ENCODE measurements around the gene METRN.
A peak's percentile ranks its signal among the peaks of the same experiment; 100 is the strongest.
"Not testable (repeated sequence)": the region's sequence is repeated elsewhere in the genome, so short reads cannot be mapped to it uniquely, and the experiment has no call there.

METRN gene

GRCh38 chr16:708959-709358 lies 6.0 kb upstream of the METRN start:
- no peak overlapping the region for H3K27ac ChIP-seq (ENCODE audit: low read length)
- no peak overlapping the region for H3K4me3 ChIP-seq (ENCODE audit: low read length)
- peaks cover 74% of the 10 kb centered on the region for H3K27me3 ChIP-seq (ENCODE audit: control insufficient read depth, insufficient read depth, low read length)
- H3K4me1 ChIP-seq (ENCODE audit: control insufficient read depth, low read depth, low read length), result no peaks in the 10 kb centered on the region
- H3K9ac ChIP-seq (ENCODE audit: low read length), result no peak overlapping the region
- no peaks in the 10 kb centered on the region for H3K9me3 ChIP-seq (ENCODE audit: control insufficient read depth, low read depth, low read length)
- no peaks in the 10 kb centered on the region for H3K36me3 ChIP-seq (ENCODE audit: control insufficient read depth, low read depth, low read length)

- Histone ChIP-seq H3K9ac (ENCODE audit: low read length) (peak overlapping the region; percentile 7), H3K27me3 (ENCODE audit: control insufficient read depth, insufficient read depth, low read length) (peaks cover 71% of the 10 kb centered on the region), H3K4me3 (ENCODE audit: low read length) (no peak overlapping the region), H3K36me3 (ENCODE audit: control insufficient read depth, low read depth, low read length) (no peaks in the 10 kb centered on the region), H3K4me1 (ENCODE audit: control insufficient read depth, low read depth, low read length) (no peaks in the 10 kb centered on the region), H3K27ac (ENCODE audit: low read length) (no peak overlapping the region), H3K9me3 (ENCODE audit: control insufficient read depth, low read depth, low read length) (no peaks in the 10 kb centered on the region)
Observed at GRCh38 chr16:709566-710499, 5.1 kb upstream of the METRN start.

- H3K9ac ChIP-seq (ENCODE audit: low read length), result no peak overlapping the region
- H3K36me3 ChIP-seq (ENCODE audit: control insufficient read depth, low read depth, low read length), result no peaks in the 10 kb centered on the region
- H3K4me1 ChIP-seq (ENCODE audit: control insufficient read depth, low read depth, low read length), result no peaks in the 10 kb centered on the region
- H3K9me3 ChIP-seq (ENCODE audit: control insufficient read depth, low read depth, low read length), result no peaks in the 10 kb centered on the region
- no peak overlapping the region for H3K4me3 ChIP-seq (ENCODE audit: low read length)
- peaks cover 68% of the 10 kb centered on the region for H3K27me3 ChIP-seq (ENCODE audit: control insufficient read depth, insufficient read depth, low read length)
- no peak overlapping the region for H3K27ac ChIP-seq (ENCODE audit: low read length)
Observed at GRCh38 chr16:710500-711075, 4.3 kb upstream of the METRN start.

DNA sequence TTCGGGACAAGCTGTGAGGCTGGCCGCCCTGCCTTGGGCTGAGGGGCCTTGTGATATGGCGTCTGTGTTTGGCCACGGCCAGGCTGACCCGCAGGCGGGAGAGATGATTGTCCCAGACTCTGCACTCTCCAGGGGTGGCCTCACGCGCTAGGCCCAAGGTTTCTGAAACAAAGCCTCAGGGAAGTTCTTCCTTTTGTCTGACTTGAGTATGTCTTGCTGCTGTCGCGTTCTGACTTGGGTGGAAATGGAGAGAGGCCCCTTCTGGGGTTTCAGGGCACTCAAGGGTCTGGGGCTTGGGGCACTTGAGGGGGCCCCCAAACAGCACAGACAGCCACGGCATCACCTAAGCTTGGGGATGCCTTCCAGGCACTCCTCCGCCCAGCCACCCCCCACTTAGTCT lies 3.8 kb upstream of the METRN start:
- no peaks in the 10 kb centered on the region for H3K36me3 ChIP-seq (ENCODE audit: control insufficient read depth, low read depth, low read length)
- peaks cover 3% of the 10 kb centered on the region for H3K4me1 ChIP-seq (ENCODE audit: control insufficient read depth, low read depth, low read length)
- peaks cover 70% of the 10 kb centered on the region for H3K27me3 ChIP-seq (ENCODE audit: control insufficient read depth, insufficient read depth, low read length)

GRCh38 chr16:711548-712320 lies 3.2 kb upstream of the METRN start:
- Histone ChIP-seq H3K27ac (ENCODE audit: low read length) (no peak overlapping the region), H3K27me3 (ENCODE audit: control insufficient read depth, insufficient read depth, low read length) (peaks cover 70% of the 10 kb centered on the region), H3K9me3 (ENCODE audit: control insufficient read depth, low read depth, low read length) (no peaks in the 10 kb centered on the region), H3K9ac (ENCODE audit: low read length) (no peak overlapping the region), H3K4me3 (ENCODE audit: low read length) (no peak overlapping the region), H3K36me3 (ENCODE audit: control insufficient read depth, low read depth, low read length) (no peaks in the 10 kb centered on the region), H3K4me1 (ENCODE audit: control insufficient read depth, low read depth, low read length) (peaks cover 9% of the 10 kb centered on the region)

More for the DNA sequence above, 3.8 kb upstream of the METRN start:
- Histone ChIP-seq H3K9ac (ENCODE audit: low read length) (no peak overlapping the region), H3K27ac (ENCODE audit: low read length) (no peak overlapping the region), H3K9me3 (ENCODE audit: control insufficient read depth, low read depth, low read length) (no peaks in the 10 kb centered on the region), H3K4me3 (ENCODE audit: low read length) (no peak overlapping the region)

DNA sequence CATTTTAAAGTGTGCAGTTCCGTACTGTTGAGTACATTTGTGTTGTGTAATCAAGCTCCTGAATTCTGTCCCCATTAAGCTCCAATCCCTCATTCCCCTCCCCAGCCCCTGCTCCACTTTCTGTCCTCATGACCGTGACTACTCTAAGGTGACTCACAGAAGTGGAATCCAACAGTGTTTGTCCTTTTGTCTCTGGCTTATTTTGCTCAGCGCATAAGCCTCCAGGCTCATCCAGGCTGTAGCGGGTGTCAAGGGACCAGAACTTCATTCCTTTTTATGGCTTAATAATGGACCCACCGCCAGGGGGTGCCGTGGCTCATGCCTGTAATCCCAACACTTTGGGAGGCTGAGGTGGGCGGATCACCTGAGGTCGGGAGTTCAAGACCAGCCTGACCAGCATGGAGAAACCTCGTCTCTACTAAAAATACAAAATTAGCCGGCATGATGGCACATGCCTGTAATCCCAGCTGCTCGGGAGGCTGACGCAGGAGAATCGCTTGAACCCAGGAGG lies 2.1 kb upstream of the METRN start:
- peaks cover 60% of the 10 kb centered on the region for H3K27me3 ChIP-seq (ENCODE audit: control insufficient read depth, insufficient read depth, low read length)
- H3K4me3 ChIP-seq (ENCODE audit: low read length); H3K9me3 ChIP-seq (ENCODE audit: control insufficient read depth, low read depth, low read length); H3K9ac ChIP-seq (ENCODE audit: low read length); H3K36me3 ChIP-seq (ENCODE audit: control insufficient read depth, low read depth, low read length); H3K27ac ChIP-seq (ENCODE audit: low read length); H3K4me1 ChIP-seq (ENCODE audit: control insufficient read depth, low read depth, low read length): not testable (repeated sequence)

DNA sequence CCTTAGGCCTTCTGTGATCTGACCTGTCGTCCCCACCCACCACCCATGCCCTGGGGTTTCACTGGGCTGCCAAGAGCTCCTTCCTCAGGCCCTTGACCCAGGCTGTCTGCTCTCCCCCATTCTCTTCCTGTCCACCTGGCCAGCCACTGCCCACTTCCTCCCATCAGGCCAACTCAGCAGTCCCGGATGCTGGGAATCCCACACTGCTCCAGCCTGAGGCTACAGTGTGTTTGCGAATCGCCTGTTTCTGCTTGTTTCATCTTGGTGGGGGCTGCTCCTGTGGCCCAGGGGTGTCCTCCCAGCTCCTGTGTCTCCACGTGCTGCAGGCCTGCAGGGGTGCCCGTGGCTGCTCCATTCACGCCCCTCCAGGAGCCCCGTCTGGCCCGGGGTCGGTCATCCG lies 839 bp upstream of the METRN start:
- no peak overlapping the region for H3K4me3 ChIP-seq (ENCODE audit: low read length)
- H3K36me3 ChIP-seq (ENCODE audit: control insufficient read depth, low read depth, low read length), result no peaks in the 10 kb centered on the region
- H3K27ac ChIP-seq (ENCODE audit: low read length), result no peak overlapping the region
- no peak overlapping the region for H3K9ac ChIP-seq (ENCODE audit: low read length)
- peaks cover 47% of the 10 kb centered on the region for H3K27me3 ChIP-seq (ENCODE audit: control insufficient read depth, insufficient read depth, low read length)
- peaks cover 9% of the 10 kb centered on the region for H3K4me1 ChIP-seq (ENCODE audit: control insufficient read depth, low read depth, low read length)
- H3K9me3 ChIP-seq (ENCODE audit: control insufficient read depth, low read depth, low read length), result no peaks in the 10 kb centered on the region

GRCh38 chr16:715477-716199 lies 720 bp downstream of the METRN start:
- H3K4me3 ChIP-seq (ENCODE audit: low read length), result peak overlapping the region; percentile 46
- no peak overlapping the region for H3K9ac ChIP-seq (ENCODE audit: low read length)
- no peak overlapping the region for H3K27ac ChIP-seq (ENCODE audit: low read length)
- no peaks in the 10 kb centered on the region for H3K36me3 ChIP-seq (ENCODE audit: control insufficient read depth, low read depth, low read length)
- H3K9me3 ChIP-seq (ENCODE audit: control insufficient read depth, low read depth, low read length), result no peaks in the 10 kb centered on the region
- H3K4me1 ChIP-seq (ENCODE audit: control insufficient read depth, low read depth, low read length), result peaks cover 18% of the 10 kb centered on the region
- H3K27me3 ChIP-seq (ENCODE audit: control insufficient read depth, insufficient read depth, low read length), result peaks cover 42% of the 10 kb centered on the region

GRCh38 chr16:716200-716568 lies 1.3 kb downstream of the METRN start:
- Histone ChIP-seq H3K27me3 (ENCODE audit: control insufficient read depth, insufficient read depth, low read length) (peaks cover 37% of the 10 kb centered on the region), H3K4me1 (ENCODE audit: control insufficient read depth, low read depth, low read length) (peaks cover 18% of the 10 kb centered on the region), H3K4me3 (ENCODE audit: low read length) (peak overlapping the region; percentile 46), H3K36me3 (ENCODE audit: control insufficient read depth, low read depth, low read length) (no peaks in the 10 kb centered on the region), H3K27ac (ENCODE audit: low read length) (no peak overlapping the region), H3K9ac (ENCODE audit: low read length) (no peak overlapping the region), H3K9me3 (ENCODE audit: control insufficient read depth, low read depth, low read length) (no peaks in the 10 kb centered on the region)

GRCh38 chr16:716768-717325 lies 1.9 kb downstream of the METRN start:
- H3K27ac ChIP-seq (ENCODE audit: low read length), result no peak overlapping the region
- no peaks in the 10 kb centered on the region for H3K36me3 ChIP-seq (ENCODE audit: control insufficient read depth, low read depth, low read length)
- no peak overlapping the region for H3K9ac ChIP-seq (ENCODE audit: low read length)
- peaks cover 34% of the 10 kb centered on the region for H3K27me3 ChIP-seq (ENCODE audit: control insufficient read depth, insufficient read depth, low read length)
- peaks cover 18% of the 10 kb centered on the region for H3K4me1 ChIP-seq (ENCODE audit: control insufficient read depth, low read depth, low read length)
- H3K9me3 ChIP-seq (ENCODE audit: control insufficient read depth, low read depth, low read length), result no peaks in the 10 kb centered on the region
- no peak overlapping the region for H3K4me3 ChIP-seq (ENCODE audit: low read length)

Measured in iPS-18a (cell line).